Left ventricle myocardium inferior (tissue), 1 donor: Measurements from ENCODE around the gene WDR59. TPM values are rescaled to one million over a fixed set of nuclear protein-coding genes. Genes with fewer than 3 reads are reported as not detected.

Source experiments
- DNase-seq: peaks from one replicate; pipeline ENCODE4 v3.0.0-alpha.2; 2020
- H3K27ac ChIP-seq: fragments of 200-600 bp; replicated peaks from 2 replicates; pipeline ENCODE4 v1.8.0; 2021
- H3K27me3 ChIP-seq: fragments of 200-600 bp; 2 replicates; pipeline ENCODE4 v1.8.0; 2021; ENCODE audit warnings: low read depth
- H3K36me3 ChIP-seq: fragments of 200-600 bp; 2 replicates; pipeline ENCODE4 v1.8.0; 2021
- H3K4me1 ChIP-seq: fragments of 200-600 bp; 2 replicates; pipeline ENCODE4 v1.8.0; 2021
- H3K4me3 ChIP-seq: fragments of 200-600 bp; 2 replicates; pipeline ENCODE4 v1.8.0; 2021; ENCODE audit warnings: mild to moderate bottlenecking, moderate library complexity
- H3K9me3 ChIP-seq: fragments of 200-600 bp; replicated peaks from 2 replicates; pipeline ENCODE4 v1.8.0; 2021
- CTCF ChIP-seq: fragments of 200-600 bp; IDR thresholded peaks from 2 replicates; pipeline ENCODE4 v1.8.0; 2021; ENCODE audit warnings: antibody characterized with exemption, mild to moderate bottlenecking, borderline replicate concordance
- intact Hi-C: fragments of 100-400 bp; cut with micrococcal nuclease; formaldehyde crosslinking; loops from one replicate; pipeline ENCODE4 v1.11.0; 2022
- total RNA-seq: library from RNA; stranded (reverse); fragmentation: NEBNext Ultra II Directional; extraction: Animal tissue kit (Norgen Biotek cat#: 25700); gene quantifications from one replicate; pipeline ENCODE4 v1.2.1, GENCODE V29; 2021
- donor health status: DM: no; HTN: yes; CAD: no; lungs with severe emphysema.

Gene WDR59
- total RNA-seq, 1 donor from 2014 or later: 52.5 TPM

GRCh38 chr16:74829637-74830036 lies 155.3 kb downstream of the WDR59 start:
- no peak for TF ChIP-seq CTCF
- no peak for DNase-seq
- Histone ChIP-seq H3K9me3 (peaks cover 34% of the 10 kb centered on the region), H3K27ac (no peak overlapping the region), H3K4me1 (no peaks in the 10 kb centered on the region), H3K36me3 (no peaks in the 10 kb centered on the region), H3K27me3 (no peaks in the 10 kb centered on the region), H3K4me3 (no peak overlapping the region)
- intact Hi-C loops: no loop called here

GRCh38 chr16:74825941-74826340 lies 159.0 kb downstream of the WDR59 start:
- H3K27ac ChIP-seq: no peak overlapping the region
- no peak for TF ChIP-seq CTCF
- no peak overlapping the region for H3K4me3 ChIP-seq
- no peaks in the 10 kb centered on the region for H3K4me1 ChIP-seq
- H3K9me3 ChIP-seq: peaks cover 36% of the 10 kb centered on the region
- H3K27me3 ChIP-seq: peaks cover 13% of the 10 kb centered on the region
- DNase-seq: no peak
- H3K36me3 ChIP-seq: no peaks in the 10 kb centered on the region
- intact Hi-C loops: no loop called here

- Histone ChIP-seq H3K9me3 (peaks cover 44% of the 10 kb centered on the region), H3K36me3 (no peaks in the 10 kb centered on the region), H3K27me3 (peaks cover 14% of the 10 kb centered on the region), H3K27ac (no peak overlapping the region), H3K4me3 (no peak overlapping the region), H3K4me1 (no peaks in the 10 kb centered on the region)
- intact Hi-C loops: no loop called here
- no peak for TF ChIP-seq CTCF
- no peak for DNase-seq
Observed at GRCh38 chr16:74825016-74825415, 159.9 kb downstream of the WDR59 start.

Other genes starting within 250 kb of the WDR59 start
- gene FA2H, start 210.3 kb downstream of the WDR59 start, total RNA-seq: not detected
- gene ZNRF1, start 13.9 kb upstream of the WDR59 start, total RNA-seq: 22.3 TPM
- gene LDHD, start 131.7 kb upstream of the WDR59 start, total RNA-seq: 97.9 TPM
- 6.7 TPM for gene ZFP1, start 163.4 kb upstream of the WDR59 start, total RNA-seq
- not detected for gene CTRB2, start 222.0 kb upstream of the WDR59 start, total RNA-seq
- gene CTRB1, start 233.9 kb upstream of the WDR59 start, total RNA-seq: not detected